Measurements from ENCODE around the gene CRACR2A.

Gene CRACR2A

DNA sequence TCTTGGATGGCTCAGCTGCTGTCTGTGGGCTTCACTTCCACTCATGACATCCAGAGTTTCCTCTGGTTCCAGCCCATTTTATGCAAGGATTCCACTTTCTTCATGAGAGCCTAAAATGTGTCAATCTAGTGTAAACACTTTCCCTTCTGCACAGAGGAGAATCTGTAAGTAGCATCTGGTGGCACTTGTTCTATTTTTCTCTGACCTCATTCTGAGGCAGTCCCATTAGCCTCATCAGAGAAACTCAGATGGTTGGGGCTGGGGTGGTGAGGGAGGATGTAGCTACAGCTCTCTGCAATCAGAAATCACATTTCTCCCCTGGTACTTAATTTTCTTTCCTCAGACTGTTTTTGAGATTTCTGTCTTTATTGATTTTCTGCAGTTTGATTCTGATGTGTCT lies 180.3 kb downstream of the CRACR2A start:
- Histone ChIP-seq H4K20me1 (ENCODE audit: insufficient read depth, low read length) (no peaks in the 10 kb centered on the region), H3K9me3 (ENCODE audit: low read length) (no peaks in the 10 kb centered on the region), H3K4me3 (ENCODE audit: low read depth, low read length, poor library complexity, severe bottlenecking) (no peak overlapping the region), H3K27me3 (ENCODE audit: insufficient read depth, low read length) (no peaks in the 10 kb centered on the region), H3K36me3 (ENCODE audit: insufficient read depth, low read length) (no peaks in the 10 kb centered on the region), H3K4me1 (ENCODE audit: insufficient read depth, low read length, severe bottlenecking) (no peaks in the 10 kb centered on the region), H3K27ac (ENCODE audit: low read depth, low read length, poor library complexity, severe bottlenecking) (no peak overlapping the region), H3K4me2 (ENCODE audit: low read length) (no peak overlapping the region), H3K79me2 (ENCODE audit: insufficient read depth, low read length) (no peaks in the 10 kb centered on the region), H3F3A (ENCODE audit: insufficient read depth, low read length) (no peaks in the 10 kb centered on the region), H3K9ac (ENCODE audit: low read length) (no peak overlapping the region), H3K9me2 (ENCODE audit: low read depth, low read length) (no peaks in the 10 kb centered on the region), H2AFZ (ENCODE audit: low read length) (no peak overlapping the region)
- no peak for TF ChIP-seq EZH2 (IDR thresholded peaks at IDR 0.05; ENCODE audit: borderline replicate concordance, low read length)

DNA sequence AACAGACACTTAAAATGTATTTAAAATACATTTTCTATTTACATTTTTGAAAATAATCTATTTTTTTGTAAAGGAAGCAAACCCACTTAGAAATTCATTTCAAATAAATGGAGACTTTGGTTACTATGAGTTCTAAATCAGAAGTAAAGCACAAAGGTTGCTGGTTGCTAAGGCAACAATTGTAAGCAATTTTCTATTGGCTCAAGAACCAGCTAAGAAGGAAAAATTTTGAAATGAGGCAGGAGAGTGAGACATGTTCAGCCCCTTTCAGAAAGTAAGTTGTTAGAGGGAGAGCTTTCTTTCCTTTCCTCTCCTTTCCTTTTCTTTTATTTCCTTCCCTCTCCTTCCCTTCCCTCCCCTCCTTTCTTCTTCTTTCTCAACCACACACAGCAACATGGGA lies 181.2 kb downstream of the CRACR2A start:
- H2AFZ ChIP-seq (ENCODE audit: low read length), result no peak overlapping the region
- no peaks in the 10 kb centered on the region for H3K4me1 ChIP-seq (ENCODE audit: insufficient read depth, low read length, severe bottlenecking)
- no peaks in the 10 kb centered on the region for H4K20me1 ChIP-seq (ENCODE audit: insufficient read depth, low read length)
- H3K79me2 ChIP-seq (ENCODE audit: insufficient read depth, low read length), result no peaks in the 10 kb centered on the region
- no peaks in the 10 kb centered on the region for H3K9me3 ChIP-seq (ENCODE audit: low read length)
- no peaks in the 10 kb centered on the region for H3K36me3 ChIP-seq (ENCODE audit: insufficient read depth, low read length)
- no peaks in the 10 kb centered on the region for H3K9me2 ChIP-seq (ENCODE audit: low read depth, low read length)
- no peak overlapping the region for H3K27ac ChIP-seq (ENCODE audit: low read depth, low read length, poor library complexity, severe bottlenecking)
- no peak overlapping the region for H3K4me3 ChIP-seq (ENCODE audit: low read depth, low read length, poor library complexity, severe bottlenecking)
- no peak for TF ChIP-seq EZH2 (IDR thresholded peaks at IDR 0.05; ENCODE audit: borderline replicate concordance, low read length)
- H3K9ac ChIP-seq (ENCODE audit: low read length), result no peak overlapping the region
- H3K4me2 ChIP-seq (ENCODE audit: low read length), result no peak overlapping the region
- no peaks in the 10 kb centered on the region for H3F3A ChIP-seq (ENCODE audit: insufficient read depth, low read length)
- H3K27me3 ChIP-seq (ENCODE audit: insufficient read depth, low read length), result no peaks in the 10 kb centered on the region

DNA sequence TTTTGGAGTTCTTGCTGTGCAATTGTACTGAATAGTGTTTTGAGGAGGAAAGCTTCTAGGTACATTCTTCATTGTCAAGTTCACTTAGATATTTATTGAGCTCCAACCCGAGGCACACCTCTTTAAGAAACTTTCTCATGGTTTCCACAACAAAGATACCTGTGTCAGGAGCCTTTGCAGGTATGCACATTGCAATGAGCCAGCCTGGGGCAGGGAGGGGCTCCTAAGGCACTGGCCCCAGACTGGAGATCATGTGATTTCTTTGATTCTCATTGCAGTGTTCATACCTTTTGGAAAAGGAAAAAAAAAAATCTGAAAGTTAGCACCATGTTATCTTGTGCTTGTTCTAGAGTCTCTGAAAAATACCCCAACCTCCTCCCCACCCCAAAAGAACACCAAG lies 181.6 kb downstream of the CRACR2A start:
- no peak for TF ChIP-seq EZH2 (IDR thresholded peaks at IDR 0.05; ENCODE audit: borderline replicate concordance, low read length)
- TF ChIP-seq, protein P1, sequence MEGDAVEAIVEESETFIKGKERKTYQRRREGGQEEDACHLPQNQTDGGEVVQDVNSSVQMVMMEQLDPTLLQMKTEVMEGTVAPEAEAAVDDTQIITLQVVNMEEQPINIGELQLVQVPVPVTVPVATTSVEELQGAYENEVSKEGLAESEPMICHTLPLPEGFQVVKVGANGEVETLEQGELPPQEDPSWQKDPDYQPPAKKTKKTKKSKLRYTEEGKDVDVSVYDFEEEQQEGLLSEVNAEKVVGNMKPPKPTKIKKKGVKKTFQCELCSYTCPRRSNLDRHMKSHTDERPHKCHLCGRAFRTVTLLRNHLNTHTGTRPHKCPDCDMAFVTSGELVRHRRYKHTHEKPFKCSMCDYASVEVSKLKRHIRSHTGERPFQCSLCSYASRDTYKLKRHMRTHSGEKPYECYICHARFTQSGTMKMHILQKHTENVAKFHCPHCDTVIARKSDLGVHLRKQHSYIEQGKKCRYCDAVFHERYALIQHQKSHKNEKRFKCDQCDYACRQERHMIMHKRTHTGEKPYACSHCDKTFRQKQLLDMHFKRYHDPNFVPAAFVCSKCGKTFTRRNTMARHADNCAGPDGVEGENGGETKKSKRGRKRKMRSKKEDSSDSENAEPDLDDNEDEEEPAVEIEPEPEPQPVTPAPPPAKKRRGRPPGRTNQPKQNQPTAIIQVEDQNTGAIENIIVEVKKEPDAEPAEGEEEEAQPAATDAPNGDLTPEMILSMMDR (IDR thresholded peaks at IDR 0.05; ENCODE audit: low read length), result no peak
- H3F3A ChIP-seq (ENCODE audit: insufficient read depth, low read length), result no peaks in the 10 kb centered on the region
- H3K4me1 ChIP-seq (ENCODE audit: insufficient read depth, low read length, severe bottlenecking), result no peaks in the 10 kb centered on the region
- no peak overlapping the region for H3K9ac ChIP-seq (ENCODE audit: low read length)
- H3K36me3 ChIP-seq (ENCODE audit: insufficient read depth, low read length), result no peaks in the 10 kb centered on the region
- H3K9me2 ChIP-seq (ENCODE audit: low read depth, low read length), result no peaks in the 10 kb centered on the region
- H3K4me2 ChIP-seq (ENCODE audit: low read length), result no peak overlapping the region
- H3K27me3 ChIP-seq (ENCODE audit: insufficient read depth, low read length), result no peaks in the 10 kb centered on the region
- H3K4me3 ChIP-seq (ENCODE audit: low read depth, low read length, poor library complexity, severe bottlenecking), result no peak overlapping the region
- H3K27ac ChIP-seq (ENCODE audit: low read depth, low read length, poor library complexity, severe bottlenecking), result no peak overlapping the region
- no peak overlapping the region for H2AFZ ChIP-seq (ENCODE audit: low read length)
- no peaks in the 10 kb centered on the region for H4K20me1 ChIP-seq (ENCODE audit: insufficient read depth, low read length)
- no peaks in the 10 kb centered on the region for H3K9me3 ChIP-seq (ENCODE audit: low read length)
- H3K79me2 ChIP-seq (ENCODE audit: insufficient read depth, low read length), result no peaks in the 10 kb centered on the region

DNA sequence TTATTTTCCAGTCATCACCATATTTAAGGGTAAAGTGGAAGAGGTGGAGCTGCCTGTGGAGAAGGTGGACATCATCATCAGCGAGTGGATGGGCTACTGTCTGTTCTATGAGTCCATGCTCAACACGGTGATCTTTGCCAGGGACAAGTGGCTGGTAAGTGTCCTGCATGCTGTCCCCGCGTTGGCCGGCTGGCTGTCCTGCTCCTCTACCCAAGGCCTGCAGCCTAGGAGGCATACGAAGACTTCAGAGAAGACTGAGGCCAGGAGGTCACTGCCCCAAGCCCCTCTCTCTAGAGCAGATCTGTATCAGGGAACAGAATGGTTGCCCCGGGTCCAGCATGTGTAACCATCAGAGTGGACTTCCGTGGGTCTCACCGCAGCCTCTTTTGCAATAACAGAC lies 184.2 kb downstream of the CRACR2A start:
- Histone ChIP-seq H3K36me3 (ENCODE audit: insufficient read depth, low read length) (no peaks in the 10 kb centered on the region), H3K9me3 (ENCODE audit: low read length) (no peaks in the 10 kb centered on the region), H3K9ac (ENCODE audit: low read length) (no peak overlapping the region), H3K4me3 (ENCODE audit: low read depth, low read length, poor library complexity, severe bottlenecking) (no peak overlapping the region), H3F3A (ENCODE audit: insufficient read depth, low read length) (no peaks in the 10 kb centered on the region), H3K9me2 (ENCODE audit: low read depth, low read length) (no peaks in the 10 kb centered on the region), H3K79me2 (ENCODE audit: insufficient read depth, low read length) (no peaks in the 10 kb centered on the region), H3K4me1 (ENCODE audit: insufficient read depth, low read length, severe bottlenecking) (no peaks in the 10 kb centered on the region), H3K27ac (ENCODE audit: low read depth, low read length, poor library complexity, severe bottlenecking) (no peak overlapping the region), H3K4me2 (ENCODE audit: low read length) (no peak overlapping the region), H4K20me1 (ENCODE audit: insufficient read depth, low read length) (no peaks in the 10 kb centered on the region), H3K27me3 (ENCODE audit: insufficient read depth, low read length) (no peaks in the 10 kb centered on the region), H2AFZ (ENCODE audit: low read length) (no peak overlapping the region)
- TF ChIP-seq, protein P1 (IDR thresholded peaks at IDR 0.05; ENCODE audit: low read length), result no peak
- no peak for TF ChIP-seq EZH2 (IDR thresholded peaks at IDR 0.05; ENCODE audit: borderline replicate concordance, low read length)

All from OCI-LY1 (cell line).